CD14-positive monocyte (primary cell): Measurements from ENCODE around the gene ZNF805. TPM values are rescaled to one million over a fixed set of nuclear protein-coding genes. Genes with fewer than 3 reads are reported as not detected.

Experiments
- DNase-seq, 3 donors: peaks; one replicate each; pipeline ENCODE4 v3.0.0-alpha.2; 2011 to 2022
- H2AFZ ChIP-seq: 2 replicates; pipeline ENCODE4 v1.6.0; 2012; ENCODE audit warnings: mild to moderate bottlenecking, low read depth, low read length, inconsistent platforms; ENCODE audit not compliant: insufficient read depth, poor library complexity, severe bottlenecking
- H3K27ac ChIP-seq, 2 donors: 1 replicate in 1 of 2; 2 replicates in 1 of 2; pipeline ENCODE4 v1.5.1; 2012 to 2013; ENCODE audit warnings: low read length in 2 of 2, control low read depth in 1 of 2, inconsistent platforms in 1 of 2, low read depth in 1 of 2, mild to moderate bottlenecking in 1 of 2
- H3K27me3 ChIP-seq, 2 donors: one replicate each; pipeline versions ENCODE4 v1.6.0 to v1.6.1; 2011 to 2013; ENCODE audit warnings: low read length in 2 of 2; ENCODE audit not compliant: control insufficient read depth in 2 of 2, insufficient read depth in 2 of 2
- H3K36me3 ChIP-seq, 2 donors: replicated peaks in 1 of 2; 1 replicate in 1 of 2; 2 replicates in 1 of 2; pipeline versions ENCODE4 v1.5.1 to v1.6.1; 2012 to 2013; ENCODE audit warnings: low read length in 2 of 2, control low read depth in 1 of 2, inconsistent platforms in 1 of 2, mild to moderate bottlenecking in 1 of 2; ENCODE audit not compliant: insufficient read depth in 2 of 2, control insufficient read depth in 1 of 2
- H3K4me1 ChIP-seq, 2 donors: 1 replicate in 1 of 2; 2 replicates in 1 of 2; pipeline versions ENCODE4 v1.5.1 to v1.6.1; 2012 to 2013; ENCODE audit warnings: low read length in 2 of 2, control low read depth in 1 of 2, inconsistent platforms in 1 of 2, mild to moderate bottlenecking in 1 of 2, moderate library complexity in 1 of 2; ENCODE audit not compliant: insufficient read depth in 2 of 2, control insufficient read depth in 1 of 2
- H3K4me2 ChIP-seq: replicated peaks from 2 replicates; pipeline ENCODE3; 2012; ENCODE audit warnings: low read length, moderate library complexity, mild to moderate bottlenecking; ENCODE audit not compliant: poor library complexity, severe bottlenecking; ENCODE audit errors: extremely low read depth
- H3K4me3 ChIP-seq, 3 experiments: fragments of 200-600 bp in 1 of 3; sonication (generic) in 1 of 3; replicated peaks in 1 of 3; 1 replicate in 2 of 3; 2 replicates in 1 of 3; pipeline ENCODE4 v1.5.1; 2011 to 2013; ENCODE audit warnings: low read length in 3 of 3, mild to moderate bottlenecking in 3 of 3, control low read depth in 2 of 3, low read depth in 2 of 3, inconsistent platforms in 1 of 3, moderate library complexity in 1 of 3
- H3K79me2 ChIP-seq: 2 replicates; pipeline ENCODE4 v1.6.0; 2012; ENCODE audit warnings: mild to moderate bottlenecking, control low read depth, inconsistent platforms, low read length, moderate library complexity; ENCODE audit not compliant: insufficient read depth
- H3K9ac ChIP-seq: 2 replicates; pipeline ENCODE4 v1.6.0; 2017; ENCODE audit warnings: low read length, mild to moderate bottlenecking; ENCODE audit not compliant: insufficient read depth, poor library complexity, severe bottlenecking
- H3K9me3 ChIP-seq, 2 donors: replicated peaks in 1 of 2; 1 replicate in 1 of 2; 2 replicates in 1 of 2; pipeline versions ENCODE4 v1.5.1 to v1.6.1; 2012 to 2013; ENCODE audit warnings: low read length in 2 of 2, control low read depth in 1 of 2; ENCODE audit not compliant: control insufficient read depth in 1 of 2, insufficient read depth in 1 of 2
- H4K20me1 ChIP-seq: 2 replicates; pipeline ENCODE4 v1.6.0; 2012; ENCODE audit warnings: mild to moderate bottlenecking, low read length, control low read depth, moderate library complexity; ENCODE audit not compliant: insufficient read depth
- H3K27ac Mint-ChIP-seq, 7 donors: one replicate each; pipeline ENCODE4 v1.8.0; 2020; ENCODE audit warnings: mild to moderate bottlenecking in 7 of 7, mixed read lengths in 7 of 7, moderate library complexity in 6 of 7, inconsistent platforms in 2 of 7
- H3K27me3 Mint-ChIP-seq, 3 donors: one replicate each; pipeline ENCODE4 v1.8.0; 2021 to 2022; ENCODE audit warnings: low read depth in 3 of 3, mild to moderate bottlenecking in 3 of 3, mixed read lengths in 3 of 3, moderate library complexity in 3 of 3, inconsistent platforms in 1 of 3
- H3K36me3 Mint-ChIP-seq, 2 donors: one replicate each; pipeline ENCODE4 v1.8.0; 2020; ENCODE audit warnings: mixed read lengths in 2 of 2, inconsistent platforms in 1 of 2, mild to moderate bottlenecking in 1 of 2
- H3K4me1 Mint-ChIP-seq: one replicate; pipeline ENCODE4 v1.8.0; 2020; ENCODE audit warnings: mild to moderate bottlenecking, mixed read lengths
- H3K4me3 Mint-ChIP-seq, 2 donors: one replicate each; pipeline ENCODE4 v1.8.0; 2020; ENCODE audit warnings: mild to moderate bottlenecking in 2 of 2, mixed read lengths in 2 of 2, moderate library complexity in 1 of 2
- H3K9me3 Mint-ChIP-seq, 7 donors: one replicate each; pipeline ENCODE4 v1.8.0; 2020 to 2022; ENCODE audit warnings: mixed read lengths in 7 of 7, mild to moderate bottlenecking in 6 of 7, moderate library complexity in 6 of 7, inconsistent platforms in 2 of 7
- WGBS: methylation state at CpG from one replicate; pipeline ENCODE4 v1.1.5; 2013; ENCODE audit warnings: missing lambda C conversion rate; ENCODE audit not compliant: insufficient coverage; 5-methylcytosine and 5-hydroxymethylcytosine counted together
- intact Hi-C, 2 donors: fragments of 100-400 bp; cut with micrococcal nuclease; formaldehyde crosslinking; loops; one replicate each; pipeline versions ENCODE4 v1.15.0 to v1.15.1; 2023
- polyA plus RNA-seq, 3 donors: library from polyadenylated mRNA; depleted of rRNA in 1 of 3; unstranded in 2 of 3; stranded (reverse) in 1 of 3; fragments of 300-500 nt in 2 of 3; fragments of >200 nt in 1 of 3; fragmentation: Illumina TruSeq in 2 of 3; gene quantifications; 1 replicate in 2 of 3; 2 replicates in 1 of 3; pipeline ENCODE4 v1.2.3, GENCODE V29; 2012 to 2021
- TF ChIP-seq, protein P1 (sequence below): fragments of 200-600 bp; IDR thresholded peaks from one replicate; pipeline ENCODE4 v1.8.0; 2022; ENCODE audit warnings: antibody characterized with exemption, mild to moderate bottlenecking

Gene ZNF805
- polyA plus RNA-seq, 3 donors: 1.3 to 3.4 (median 3.3) TPM

- DNase-seq: no peak
- peaks cover 0 to 6% (median 0%) of the 10 kb centered on the region in 7 donors for H3K9me3 Mint-ChIP-seq
Observed at GRCh38 chr19:57267291-57267690, 26.9 kb downstream of the ZNF805 start.

DNA sequence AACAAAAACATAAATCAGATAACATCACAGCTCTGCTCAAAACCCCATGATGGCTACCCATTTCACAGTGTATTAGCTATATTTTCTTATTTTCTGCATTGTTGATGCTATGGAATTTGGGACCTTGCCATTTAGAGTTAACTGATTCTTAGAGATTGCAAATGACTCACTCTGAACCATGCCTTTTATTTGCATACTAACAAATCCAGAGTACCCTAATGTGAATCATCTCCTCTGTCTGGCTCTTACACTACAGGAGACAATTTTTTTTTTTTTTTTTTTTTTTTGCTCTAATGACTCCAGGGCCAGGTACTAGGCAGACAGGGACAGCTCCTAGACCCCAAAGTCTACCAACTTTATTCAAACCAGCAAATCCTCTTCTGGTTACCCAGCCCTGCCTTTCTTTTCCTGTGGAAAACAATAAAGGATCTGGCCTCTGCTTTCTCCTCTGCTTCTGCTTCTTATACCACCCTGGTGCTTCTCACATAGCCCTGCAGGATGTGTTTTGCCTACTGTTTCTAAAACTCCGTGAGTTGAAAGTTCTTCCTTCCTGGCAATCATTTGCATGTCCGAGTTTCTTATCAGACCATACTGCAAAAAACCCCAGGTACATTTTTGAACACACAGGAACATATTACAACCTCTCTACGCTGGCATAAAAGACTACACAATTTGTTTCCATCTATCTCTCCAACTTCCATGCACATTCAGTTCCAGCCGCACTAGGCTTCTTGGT lies 29.3 kb downstream of the ZNF805 start:
- H3K27me3 Mint-ChIP-seq: peaks cover 0 to 1% (median 1%) of the 10 kb centered on the region in 3 donors
- no peaks in the 10 kb centered on the region for H3K79me2 ChIP-seq
- no peak overlapping the region for H3K4me2 ChIP-seq
- no peaks in the 10 kb centered on the region for H3K27me3 ChIP-seq
- H4K20me1 ChIP-seq: no peaks in the 10 kb centered on the region
- H3K4me1 ChIP-seq: no peaks in the 10 kb centered on the region
- H3K4me3 ChIP-seq: no peak overlapping the region
- intact Hi-C loops: loop anchor here in 1 of 2 donors (10.0 kb wide), 1 partner anchor 365 kb away; the partner anchor contains the start of gene ZNF211
- peaks cover 0 to 10% (median 3%) of the 10 kb centered on the region in 7 donors for H3K9me3 Mint-ChIP-seq
- no peaks in the 10 kb centered on the region for H3K36me3 ChIP-seq
- TF ChIP-seq, protein P1, sequence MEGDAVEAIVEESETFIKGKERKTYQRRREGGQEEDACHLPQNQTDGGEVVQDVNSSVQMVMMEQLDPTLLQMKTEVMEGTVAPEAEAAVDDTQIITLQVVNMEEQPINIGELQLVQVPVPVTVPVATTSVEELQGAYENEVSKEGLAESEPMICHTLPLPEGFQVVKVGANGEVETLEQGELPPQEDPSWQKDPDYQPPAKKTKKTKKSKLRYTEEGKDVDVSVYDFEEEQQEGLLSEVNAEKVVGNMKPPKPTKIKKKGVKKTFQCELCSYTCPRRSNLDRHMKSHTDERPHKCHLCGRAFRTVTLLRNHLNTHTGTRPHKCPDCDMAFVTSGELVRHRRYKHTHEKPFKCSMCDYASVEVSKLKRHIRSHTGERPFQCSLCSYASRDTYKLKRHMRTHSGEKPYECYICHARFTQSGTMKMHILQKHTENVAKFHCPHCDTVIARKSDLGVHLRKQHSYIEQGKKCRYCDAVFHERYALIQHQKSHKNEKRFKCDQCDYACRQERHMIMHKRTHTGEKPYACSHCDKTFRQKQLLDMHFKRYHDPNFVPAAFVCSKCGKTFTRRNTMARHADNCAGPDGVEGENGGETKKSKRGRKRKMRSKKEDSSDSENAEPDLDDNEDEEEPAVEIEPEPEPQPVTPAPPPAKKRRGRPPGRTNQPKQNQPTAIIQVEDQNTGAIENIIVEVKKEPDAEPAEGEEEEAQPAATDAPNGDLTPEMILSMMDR: no peak
- H3K9me3 ChIP-seq: no peaks in the 10 kb centered on the region
- 100% methylated on average over 3 of the region's 4 CpGs for WGBS
- H3K4me1 Mint-ChIP-seq: no peaks in the 10 kb centered on the region
- H3K27ac Mint-ChIP-seq: no peak overlapping the region
- H3K36me3 Mint-ChIP-seq: peaks cover 8 to 11% of the 10 kb centered on the region in 2 donors
- H3K27ac ChIP-seq: no peak overlapping the region
- H2AFZ ChIP-seq: no peak overlapping the region
- no peak overlapping the region for H3K9ac ChIP-seq
- H3K4me3 Mint-ChIP-seq: no peak overlapping the region
- no peak for DNase-seq

More at GRCh38 chr19:57267291-57267690, 26.9 kb downstream of the ZNF805 start:
- Mint-ChIP-seq H3K4me1 (no peaks in the 10 kb centered on the region), H3K27ac (no peak overlapping the region), H3K27me3 (peaks cover 0 to 1% (median 1%) of the 10 kb centered on the region in 3 donors), H3K4me3 (no peak overlapping the region), H3K36me3 (peaks cover 7 to 10% of the 10 kb centered on the region in 2 donors)
- Histone ChIP-seq H3K4me1 (no peaks in the 10 kb centered on the region), H3K36me3 (no peaks in the 10 kb centered on the region), H3K9me3 (no peaks in the 10 kb centered on the region), H3K27ac (no peak overlapping the region), H4K20me1 (no peaks in the 10 kb centered on the region), H3K4me2 (no peak overlapping the region), H2AFZ (no peak overlapping the region), H3K79me2 (no peaks in the 10 kb centered on the region), H3K9ac (no peak overlapping the region), H3K27me3 (no peaks in the 10 kb centered on the region), H3K4me3 (no peak overlapping the region)
- no CpG with 5 or more reads among the region's 3 CpGs for WGBS
- TF ChIP-seq, protein P1: no peak
- intact Hi-C loops: no loop called here
